HepG2 (cell line): ENCODE data around the gene PMS2. TPM values are rescaled to one million over a fixed set of nuclear protein-coding genes. Genes with fewer than 3 reads are reported as not detected.

Source experiments
- ATAC-seq: fragments of 200-7000 bp; cut with Tn5 transposase; 3 replicates; pipeline ENCODE4 v1.9.1; 2020; ENCODE audit warnings: mild to moderate bottlenecking, moderate library complexity
- BruUV-seq: library from RNA; stranded (reverse); fragments of 400-500 nt; replicated peaks from 2 replicates; lab custom pipeline; 2021; lab: Mats Ljungman, UMichigan
- CTCF ChIA-PET: fragments of 300-600 bp; formaldehyde crosslinking; extraction: SDS; loops from one replicate; lab custom pipeline; 2021; ENCODE audit warnings: low total read pairs, inconsistent platforms, low intra/inter-chr PET ratio; lab: Yijun Ruan, JAX
- POLR2A ChIA-PET: fragments of 350-600 bp; sonication (Branson Sonifier 250); formaldehyde crosslinking; loops from one replicate; lab custom pipeline; 2020; ENCODE audit warnings: antibody characterized with exemption, inconsistent platforms; lab: Yijun Ruan, JAX
- DNase-seq: peaks from one replicate; pipeline ENCODE4 v3.0.0-alpha.2; 2015; ENCODE audit warnings: low spot score
- FAIRE-seq: peaks from 3 replicates; lab custom pipeline; 2011; peaks lifted over from hg19 to GRCh38; lab: Jason Lieb, UNC
- H2AFZ ChIP-seq: one replicate; pipeline ENCODE4 v1.6.1; 2011; ENCODE audit warnings: low read length, inconsistent platforms
- H3K27ac ChIP-seq: fragments of 300-600 bp; 3 replicates; pipeline ENCODE4 v1.8.0; 2011; ENCODE audit warnings: mixed run types, mild to moderate bottlenecking, mixed read lengths, low read length, inconsistent platforms; ENCODE audit not compliant: insufficient read depth; ENCODE audit errors: extremely low read length
- H3K27me3 ChIP-seq, 2 experiments: fragments of 200-600 bp in 1 of 2; 2 replicates in 1 of 2; 3 replicates in 1 of 2; pipeline versions ENCODE4 v1.6.0 to v1.8.0; 2011; ENCODE audit warnings: low read length in 2 of 2, mild to moderate bottlenecking in 2 of 2, moderate library complexity in 2 of 2, inconsistent platforms in 1 of 2; ENCODE audit not compliant: insufficient read depth in 2 of 2, control insufficient read depth in 1 of 2
- H3K36me3 ChIP-seq, 2 experiments: fragments of 200-600 bp in 1 of 2; replicated peaks in 1 of 2; 2 replicates in 1 of 2; 3 replicates in 1 of 2; pipeline versions ENCODE4 v1.5.1 to v1.8.0; 2011; ENCODE audit warnings: low read length in 2 of 2, inconsistent platforms in 1 of 2; ENCODE audit not compliant: insufficient read depth in 2 of 2, control insufficient read depth in 1 of 2
- H3K4me1 ChIP-seq: 2 replicates; pipeline ENCODE4 v1.5.1; 2012; ENCODE audit warnings: low read length, inconsistent platforms; ENCODE audit not compliant: insufficient read depth
- H3K4me2 ChIP-seq: 2 replicates; pipeline ENCODE4 v1.6.0; 2011; ENCODE audit warnings: low read depth, low read length, inconsistent platforms
- H3K4me3 ChIP-seq, 3 experiments: fragments of 200-600 bp in 1 of 3; sonication (generic), shearing (Covaris generic) in 1 of 3; replicated peaks in 1 of 3; 2 replicates each; pipeline ENCODE4 v1.5.1; 2011 to 2016; ENCODE audit warnings: low read length in 3 of 3, inconsistent platforms in 2 of 3, low read depth in 2 of 3, mild to moderate bottlenecking in 2 of 3, control low read depth in 1 of 3, mixed read lengths in 1 of 3; ENCODE audit not compliant: insufficient read depth in 1 of 3
- H3K79me2 ChIP-seq: one replicate; pipeline ENCODE4 v1.6.1; 2011; ENCODE audit warnings: low read length, inconsistent platforms; ENCODE audit not compliant: insufficient read depth
- H3K9ac ChIP-seq: 2 replicates; pipeline ENCODE4 v1.6.0; 2011; ENCODE audit warnings: mild to moderate bottlenecking, low read depth, low read length, inconsistent platforms; ENCODE audit not compliant: insufficient read depth
- H3K9me3 ChIP-seq: 2 replicates; pipeline ENCODE4 v1.5.1; 2012; ENCODE audit warnings: mild to moderate bottlenecking, low read length
- H4K20me1 ChIP-seq: 2 replicates; pipeline ENCODE4 v1.6.0; 2011; ENCODE audit warnings: inconsistent platforms, mild to moderate bottlenecking, low read length, moderate library complexity; ENCODE audit not compliant: insufficient read depth
- GLMP ChIP-seq: sonication (generic); formaldehyde crosslinking; IDR thresholded peaks from 2 replicates; pipeline ENCODE4 v1.9.0; 2021; ENCODE audit warnings: missing genetic modification reagents, mild to moderate bottlenecking, borderline replicate concordance
- MAFK ChIP-seq, 2 experiments: IDR thresholded peaks in 1 of 2; conservative IDR thresholded peaks in 1 of 2; 2 replicates each; pipeline ENCODE4 v1.6.1; 2011; ENCODE audit warnings: improper control_type of control experiment in 2 of 2, low read length in 2 of 2
- MXD4 ChIP-seq: IDR thresholded peaks from 2 replicates; pipeline ENCODE4 v1.6.1; 2016; ENCODE audit warnings: mild to moderate bottlenecking, missing biosample characterization, missing genetic modification reagents
- ZNF354B ChIP-seq: sonication (generic); formaldehyde crosslinking; IDR thresholded peaks from 2 replicates; pipeline ENCODE4 v1.8.0; 2022; ENCODE audit warnings: mild to moderate bottlenecking, missing genetic modification reagents
- WGBS: methylation state at CpG from one replicate; pipeline ENCODE4 v1.1.6; 2017; ENCODE audit warnings: low lambda C conversion rate; 5-methylcytosine and 5-hydroxymethylcytosine counted together
- in situ Hi-C: cut with HindIII; loops from 2 replicates; pipeline ENCODE4 v1.10.0; 2017; ENCODE audit warnings: low pct_unique_long_range_greater_than_20kb; ENCODE audit not compliant: extremely low pct_ligation_motif_present
- intact Hi-C: fragments of 100-400 bp; cut with micrococcal nuclease; formaldehyde crosslinking; loops from one replicate; pipeline ENCODE4 v1.10.0; 2022; ENCODE audit not compliant: unreplicated experiment
- polyA plus RNA-seq, 8 experiments: library from polyadenylated mRNA; depleted of rRNA in 3 of 8; stranded (reverse) in 7 of 8; unstranded in 1 of 8; fragments of >200 nt; fragmentation: Illumina TruSeq in 4 of 8; extraction: Trizol in 4 of 8; gene quantifications; 2 replicates each; pipeline versions ENCODE4 v1.2.1 to v1.2.3, GENCODE V29; 2011 to 2016; ENCODE audit warnings: low read depth in 4 of 8, missing spikeins in 1 of 8, mixed read lengths in 1 of 8; ENCODE audit not compliant: insufficient read depth in 1 of 8
- total RNA-seq, 5 experiments: library from RNA; depleted of rRNA; stranded (reverse); fragments of >200 nt; fragmentation: Illumina TruSeq; extraction: Trizol; gene quantifications; 2 replicates each; pipeline ENCODE4 v1.2.3, GENCODE V29; 2016; ENCODE audit warnings: low read depth in 1 of 5
- TF ChIP-seq, protein P1 (sequence below): sonication (generic); formaldehyde crosslinking; IDR thresholded peaks from 2 replicates; pipeline ENCODE4 v1.8.0; 2022; ENCODE audit warnings: mild to moderate bottlenecking, missing genetic modification reagents, moderate library complexity

PMS2 gene
- total and polyA plus RNA-seq, 2 of the 13 experiments (the other 11 are each of a cell fraction or from before 2014, with no cell fraction given), result 6.3 to 11.4 TPM

GRCh38 chr7:6049780-6050179 is 40.9 kb upstream of the PMS2 start (continued):
- TF ChIP-seq GLMP (CRISPR knock-in tag) (no peak), MXD4 (CRISPR knock-in tag) (no peak)
- TF ChIP-seq, protein P1, sequence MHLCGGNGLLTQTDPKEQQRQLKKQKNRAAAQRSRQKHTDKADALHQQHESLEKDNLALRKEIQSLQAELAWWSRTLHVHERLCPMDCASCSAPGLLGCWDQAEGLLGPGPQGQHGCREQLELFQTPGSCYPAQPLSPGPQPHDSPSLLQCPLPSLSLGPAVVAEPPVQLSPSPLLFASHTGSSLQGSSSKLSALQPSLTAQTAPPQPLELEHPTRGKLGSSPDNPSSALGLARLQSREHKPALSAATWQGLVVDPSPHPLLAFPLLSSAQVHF (CRISPR knock-in tag), result no peak

DNA sequence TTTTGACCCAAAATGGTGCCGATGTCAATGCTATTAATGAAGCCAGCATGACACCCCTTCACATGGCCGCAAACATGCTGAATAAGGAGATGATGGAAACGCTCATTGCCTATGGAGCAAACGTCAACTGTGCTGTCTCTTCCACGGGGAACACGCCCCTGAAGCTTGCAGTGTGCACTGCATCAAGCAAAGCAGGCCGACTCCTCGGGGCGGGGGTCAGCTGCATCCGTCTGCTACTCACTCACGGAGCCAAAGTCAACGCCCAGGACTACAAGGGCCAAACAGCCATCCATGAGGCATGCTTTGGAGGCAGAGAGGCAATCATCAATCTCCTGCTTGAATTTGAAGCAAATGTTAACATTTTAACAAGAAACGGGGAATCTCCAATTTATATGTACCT is 26.8 kb upstream of the PMS2 start:
- H3K36me3 ChIP-seq, result peaks cover 34 to 77% of the 10 kb centered on the region in 2 experiments
- no peaks in the 10 kb centered on the region for H3K79me2 ChIP-seq
- DNase-seq, result no peak
- no peak overlapping the region for H3K4me2 ChIP-seq
- H3K9ac ChIP-seq, result no peak overlapping the region
- H4K20me1 ChIP-seq, result 0 out of 2 replicates have a peak, but pooled peaks cover 2% of the 10 kb centered on the region
- no peak for ATAC-seq
- no peaks in the 10 kb centered on the region for H3K4me1 ChIP-seq
- BruUV-seq, result no TSS peak
- in situ Hi-C loops, result no loop called here
- intact Hi-C loops, result no loop called here
- no peak overlapping the region for H3K27ac ChIP-seq
- H3K27me3 ChIP-seq, result no peaks in the 10 kb centered on the region
- no peak overlapping the region for H3K4me3 ChIP-seq
- 97% methylated on average over 13 of the region's 13 CpGs for WGBS
- H3K9me3 ChIP-seq, result no peaks in the 10 kb centered on the region
- TF ChIP-seq ZNF354B (no peak), MAFK (conservative IDR thresholded peaks at IDR 0.05 in 1 of 2, IDR thresholded peaks at IDR 0.05 in 1 of 2; ENCODE audit: low read length in 2 of 2) (0 out of 4 replicates have a peak, but pooled peaks of 1 of the 2 experiments have one; percentile 0)
- POLR2A ChIA-PET, result no interaction called here
- FAIRE-seq, result no peak
- CTCF ChIA-PET, result no interaction called here
- H2AFZ ChIP-seq, result no peak overlapping the region
